HEK293 (cell line): ENCODE measurements around the gene KIF13A.

Experiments used
- CTCF ChIP-seq: fragments of 450-650 bp; formaldehyde crosslinking; IDR thresholded peaks from 2 replicates; pipeline ENCODE4 v1.5.1; 2016; ENCODE audit warnings: missing biosample characterization, missing genetic modification characterization
- PATZ1 ChIP-seq: fragments of 450-650 bp; formaldehyde crosslinking; IDR thresholded peaks from 2 replicates; pipeline ENCODE4 v1.5.1; 2016; ENCODE audit warnings: missing biosample characterization, missing genetic modification characterization
- PRDM1 ChIP-seq: fragments of 450-650 bp; formaldehyde crosslinking; IDR thresholded peaks from 2 replicates; pipeline ENCODE4; 2016; ENCODE audit warnings: missing biosample characterization, missing genetic modification characterization
- ZNF76 ChIP-seq: fragments of 450-650 bp; formaldehyde crosslinking; IDR thresholded peaks from 2 replicates; pipeline ENCODE4; 2016; ENCODE audit warnings: low read depth, missing biosample characterization, missing genetic modification characterization, borderline replicate concordance

DNA sequence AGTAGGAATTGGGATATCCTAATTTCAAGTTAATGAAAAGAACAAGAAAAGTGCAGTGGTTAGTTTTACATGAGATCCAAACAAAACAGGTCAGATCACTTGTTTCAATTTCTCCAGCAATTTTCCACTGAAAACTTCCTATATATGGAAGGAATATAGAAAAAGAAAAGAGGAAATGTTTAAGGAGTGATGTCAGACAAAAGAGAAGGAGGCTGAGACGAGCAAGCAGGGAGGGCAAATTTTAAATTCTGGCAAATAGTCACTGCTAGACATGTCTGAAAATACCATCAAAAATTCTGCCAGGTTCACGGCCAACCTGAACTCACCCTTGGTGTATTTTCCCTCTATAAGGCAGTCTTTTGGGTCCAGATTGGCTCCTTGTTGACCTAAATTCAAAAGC, 271.2 kb downstream of the KIF13A start:
- TF ChIP-seq ZNF76: no peak
- no peak for TF ChIP-seq PATZ1 (tag by site-specific recombination)
- no peak for TF ChIP-seq CTCF
- no peak for TF ChIP-seq PRDM1 (tag by site-specific recombination)
